HCT116 (cell line): ENCODE data around the gene CYP11A1. TPM values are rescaled to one million over a fixed set of nuclear protein-coding genes. Genes with fewer than 3 reads are reported as not detected.

Source experiments
- ATAC-seq: fragments of 200-7000 bp; cut with Tn5 transposase; 2 replicates; pipeline ENCODE4 v1.9.1; 2020; ENCODE audit warnings: mild to moderate bottlenecking, moderate library complexity
- BruUV-seq: library from RNA; stranded (reverse); fragments of 400-500 nt; replicated peaks from 2 replicates; lab custom pipeline; 2021; lab: Mats Ljungman, UMichigan
- CTCF ChIA-PET: fragments of 300-600 bp; sonication (Branson Sonifier 250); formaldehyde crosslinking; loops from one replicate; lab custom pipeline; 2021; ENCODE audit warnings: antibody characterized with exemption; lab: Charles Lee
- POLR2A ChIA-PET: fragments of 300-600, 350-600 bp; sonication (Branson Sonifier 250); formaldehyde crosslinking; loops from one replicate; lab custom pipeline; 2021; ENCODE audit warnings: antibody characterized with exemption; lab: Charles Lee
- RAD21 ChIA-PET, 2 experiments: fragments of 300-600 bp; sonication (Branson Sonifier 250); formaldehyde crosslinking; loops; one replicate each; lab custom pipeline; 2023; ENCODE audit warnings: low total read pairs in 2 of 2; ENCODE audit not compliant: uncharacterized antibody in 2 of 2, unreplicated experiment in 2 of 2, low non-redundant PET in 1 of 2; lab: Charles Lee
- DNase-seq: peaks from one replicate; pipeline ENCODE4 v3.0.0-alpha.2; 2010; ENCODE audit warnings: low read depth, low spot score
- H2AFZ ChIP-seq: fragments of 200-600 bp; shearing (Covaris generic), sonication (generic); 2 replicates; pipeline ENCODE4 v1.6.1; 2017; ENCODE audit warnings: low read depth, mixed run types, mixed read lengths, antibody characterized with exemption, low read length; ENCODE audit not compliant: poor library complexity, severe bottlenecking
- H3K27ac ChIP-seq: 2 replicates; pipeline ENCODE4 v1.5.1; 2012; ENCODE audit warnings: low read depth, low read length
- H3K27me3 ChIP-seq: fragments of 200-600 bp; sonication (generic); 2 replicates; pipeline ENCODE4 v1.6.1; 2016; ENCODE audit warnings: mixed run types, low read length, mixed read lengths; ENCODE audit not compliant: insufficient read depth
- H3K36me3 ChIP-seq, 2 experiments: fragments of 200-500 bp in 1 of 2; fragments of 200-600 bp in 1 of 2; sonication (Bioruptor generic) in 1 of 2; sonication (generic) in 1 of 2; 2 replicates each; pipeline versions ENCODE4 v1.5.1 to v1.6.1; 2014 to 2016; ENCODE audit warnings: low read length in 2 of 2, inconsistent platforms in 1 of 2, mixed read lengths in 1 of 2, mixed run types in 1 of 2; ENCODE audit not compliant: insufficient read depth in 2 of 2, control insufficient read depth in 1 of 2
- H3K4me1 ChIP-seq, 2 experiments: fragments of 200-600 bp in 1 of 2; sonication (generic) in 1 of 2; 2 replicates each; pipeline versions ENCODE4 v1.5.1 to v1.6.1; 2012 to 2017; ENCODE audit warnings: low read length in 2 of 2, inconsistent platforms in 1 of 2, mild to moderate bottlenecking in 1 of 2, mixed read lengths in 1 of 2, mixed run types in 1 of 2, moderate library complexity in 1 of 2; ENCODE audit not compliant: insufficient read depth in 2 of 2, control insufficient read depth in 1 of 2
- H3K4me2 ChIP-seq: fragments of 200-600 bp; sonication (generic); 2 replicates; pipeline ENCODE4 v1.6.1; 2017; ENCODE audit warnings: mixed run types, low read length, mixed read lengths
- H3K4me3 ChIP-seq, 2 experiments: fragments of 200-600 bp in 1 of 2; sonication (generic) in 1 of 2; replicated peaks in 1 of 2; 2 replicates each; pipeline ENCODE4 v1.5.1; 2011 to 2016; ENCODE audit warnings: low read length in 2 of 2, control low read depth in 1 of 2, low read depth in 1 of 2, mild to moderate bottlenecking in 1 of 2, mixed read lengths in 1 of 2, mixed run types in 1 of 2
- H3K79me2 ChIP-seq: fragments of 200-600 bp; sonication (generic); 2 replicates; pipeline ENCODE4 v1.6.1; 2017; ENCODE audit warnings: mild to moderate bottlenecking, mixed run types, low read length, moderate library complexity, mixed read lengths; ENCODE audit not compliant: insufficient read depth
- H3K9ac ChIP-seq: fragments of 200-600 bp; sonication (generic); 2 replicates; pipeline ENCODE4 v1.6.1; 2016; ENCODE audit warnings: low read length, mixed read lengths
- H3K9me2 ChIP-seq: fragments of 200-600 bp; sonication (generic), shearing (Covaris generic); 2 replicates; pipeline ENCODE4 v1.6.1; 2017; ENCODE audit warnings: mixed run types, mild to moderate bottlenecking, moderate library complexity; ENCODE audit not compliant: insufficient read depth
- H3K9me3 ChIP-seq, 2 experiments: fragments of 200-500 bp in 1 of 2; fragments of 200-600 bp in 1 of 2; sonication (Bioruptor generic) in 1 of 2; sonication (generic) in 1 of 2; 2 replicates each; pipeline ENCODE4 v1.6.1; 2014 to 2017; ENCODE audit warnings: low read length in 2 of 2, mixed read lengths in 2 of 2, inconsistent platforms in 1 of 2, low read depth in 1 of 2, mild to moderate bottlenecking in 1 of 2, mixed run types in 1 of 2, moderate library complexity in 1 of 2; ENCODE audit not compliant: control insufficient read depth in 1 of 2, insufficient read depth in 1 of 2
- H4K20me1 ChIP-seq: fragments of 200-600 bp; sonication (generic), shearing (Covaris generic); 2 replicates; pipeline ENCODE4 v1.6.1; 2017; ENCODE audit warnings: mixed run types, mild to moderate bottlenecking, moderate library complexity; ENCODE audit not compliant: insufficient read depth
- CBX3 ChIP-seq: IDR thresholded peaks from 2 replicates; pipeline ENCODE4 v1.6.1; 2012; ENCODE audit warnings: low read depth
- EGR1 ChIP-seq: IDR thresholded peaks from 2 replicates; pipeline ENCODE4 v1.6.1; 2012; ENCODE audit warnings: low read depth
- ELF1 ChIP-seq: IDR thresholded peaks from 2 replicates; pipeline ENCODE4 v1.6.1; 2012; ENCODE audit warnings: low read depth, borderline replicate concordance
- EZH2 ChIP-seq: fragments of 200-600 bp; sonication (generic); IDR thresholded peaks from 2 replicates; pipeline ENCODE4 v1.6.1; 2017; ENCODE audit warnings: antibody characterized with exemption, mixed run types
- EZH2phosphoT487 ChIP-seq: fragments of 200-600 bp; IDR thresholded peaks from 2 replicates; pipeline ENCODE4 v1.6.1; 2018; ENCODE audit warnings: antibody characterized with exemption, borderline replicate concordance
- FOSL1 ChIP-seq: IDR thresholded peaks from 2 replicates; pipeline ENCODE4 v1.6.1; 2012; ENCODE audit warnings: low read depth
- JUND ChIP-seq: IDR thresholded peaks from 2 replicates; pipeline ENCODE4 v1.6.1; 2012
- MAX ChIP-seq: IDR thresholded peaks from 2 replicates; pipeline ENCODE4 v1.6.1; 2012
- POLR2A ChIP-seq: IDR thresholded peaks from 2 replicates; pipeline ENCODE4 v1.7.0; 2011; ENCODE audit warnings: borderline replicate concordance; ENCODE audit not compliant: insufficient read depth, insufficient read length; ENCODE audit errors: extremely low read depth
- RAD21 ChIP-seq: IDR thresholded peaks from 2 replicates; pipeline ENCODE4 v1.6.1; 2012; ENCODE audit warnings: low read depth, mild to moderate bottlenecking
- SIN3A ChIP-seq: IDR thresholded peaks from 2 replicates; pipeline ENCODE4 v1.6.1; 2012; ENCODE audit warnings: low read depth
- SP1 ChIP-seq: IDR thresholded peaks from 2 replicates; pipeline ENCODE4 v1.6.1; 2012; ENCODE audit warnings: low read depth
- YY1 ChIP-seq: IDR thresholded peaks from 2 replicates; pipeline ENCODE4 v1.6.1; 2011; ENCODE audit warnings: low read length, low read depth, moderate library complexity, mild to moderate bottlenecking; ENCODE audit not compliant: insufficient replicate concordance; ENCODE audit errors: extremely low read depth
- ZBTB33 ChIP-seq: IDR thresholded peaks from 2 replicates; pipeline ENCODE4 v1.6.1; 2011; ENCODE audit warnings: mild to moderate bottlenecking, low read length, moderate library complexity; ENCODE audit not compliant: insufficient replicate concordance; ENCODE audit errors: extremely low read depth
- ZNF274 ChIP-seq: fragments of 200-500 bp; sonication (Bioruptor generic); IDR thresholded peaks from 2 replicates; pipeline ENCODE4 v1.6.1; 2014; ENCODE audit warnings: mild to moderate bottlenecking, low read depth, low read length, inconsistent platforms
- intact Hi-C: fragments of 100-400 bp; cut with micrococcal nuclease; formaldehyde crosslinking; loops from 2 replicates; pipeline ENCODE4 v1.10.0; 2022
- total RNA-seq: library from RNA; stranded (reverse); gene quantifications from one replicate; pipeline ENCODE4 v1.2.1, GENCODE V29; 2021; ENCODE audit not compliant: unreplicated experiment
- TF ChIP-seq, protein P1 (sequence below): IDR thresholded peaks from 2 replicates; pipeline ENCODE4 v1.6.1; 2012

The CYP11A1 gene
- total RNA-seq, 1 experiment from 2014 or later = 0.57 TPM

DNA sequence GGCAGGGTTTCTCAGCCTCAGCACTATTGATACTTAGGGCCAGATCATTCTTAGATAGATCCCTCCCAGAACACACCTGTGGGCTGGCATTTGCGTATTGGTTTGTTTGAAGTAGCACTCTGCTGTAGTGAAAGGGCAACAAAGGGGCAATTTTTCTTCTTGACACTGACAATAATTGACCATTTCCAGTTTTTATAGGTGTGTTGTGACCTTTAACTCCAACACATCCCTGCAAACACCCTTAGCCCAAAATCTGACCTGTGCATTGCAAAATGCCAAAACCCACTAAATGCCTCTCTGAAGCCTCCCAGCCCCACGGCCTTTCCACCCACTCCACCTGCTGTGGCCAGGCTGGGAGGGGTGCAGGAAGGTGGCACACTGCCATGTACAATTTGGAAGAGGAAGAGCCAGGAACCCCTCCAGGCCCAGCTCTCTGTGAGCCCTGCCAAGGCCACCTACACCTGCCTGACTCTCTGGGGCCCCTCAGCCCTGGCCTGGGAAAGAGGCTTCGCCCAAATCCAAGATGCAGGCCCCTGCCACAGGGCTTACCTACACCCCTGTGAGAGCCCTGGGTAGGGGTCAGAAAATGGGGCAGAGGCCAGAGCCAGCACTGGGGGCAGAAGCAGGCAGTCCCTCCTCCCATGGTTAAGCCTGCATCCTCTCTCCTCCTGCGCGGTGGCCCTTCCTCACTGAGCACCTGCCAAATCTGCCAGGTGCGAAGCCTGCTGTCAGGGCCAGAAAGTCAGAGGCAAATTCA, 9.6 kb upstream of the CYP11A1 start:
- Histone ChIP-seq H3K27ac (no peak overlapping the region), H3K36me3 (no peaks in the 10 kb centered on the region), H3K27me3 (peaks cover 3% of the 10 kb centered on the region), H3K9me3 (no peaks in the 10 kb centered on the region), H3K4me1 (peaks cover 10 to 41% of the 10 kb centered on the region in 2 experiments; a peak in 3 of 4 replicates), H3K79me2 (no peaks in the 10 kb centered on the region), H4K20me1 (no peaks in the 10 kb centered on the region), H3K4me3 (no peak overlapping the region), H3K9ac (no peak overlapping the region), H3K4me2 (no peak overlapping the region), H2AFZ (no peak overlapping the region), H3K9me2 (no peaks in the 10 kb centered on the region)
- ChIA-PET CTCF (interaction anchor here (1.2 to 6.3 kb wide), 6 partner anchors 62 to 244 kb away, joined by 4 to 83 read pairs (median 4); no protein-coding TSS in a partner anchor), POLR2A (no interaction called here), RAD21 (no interaction called here)
- ATAC-seq = no peak
- intact Hi-C loops = loop anchor here (10.0 kb wide), 1 partner anchor 608 kb away; no protein-coding TSS in a partner anchor
- TF ChIP-seq, protein P1, sequence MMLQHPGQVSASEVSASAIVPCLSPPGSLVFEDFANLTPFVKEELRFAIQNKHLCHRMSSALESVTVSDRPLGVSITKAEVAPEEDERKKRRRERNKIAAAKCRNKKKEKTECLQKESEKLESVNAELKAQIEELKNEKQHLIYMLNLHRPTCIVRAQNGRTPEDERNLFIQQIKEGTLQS = no peak
- TF ChIP-seq EGR1 = no peak
- TF ChIP-seq EZH2phosphoT487 = no peak
- TF ChIP-seq RAD21 = no peak
- TF ChIP-seq CBX3 = no peak
- no TSS peak for BruUV-seq
- DNase-seq = no peak

DNA sequence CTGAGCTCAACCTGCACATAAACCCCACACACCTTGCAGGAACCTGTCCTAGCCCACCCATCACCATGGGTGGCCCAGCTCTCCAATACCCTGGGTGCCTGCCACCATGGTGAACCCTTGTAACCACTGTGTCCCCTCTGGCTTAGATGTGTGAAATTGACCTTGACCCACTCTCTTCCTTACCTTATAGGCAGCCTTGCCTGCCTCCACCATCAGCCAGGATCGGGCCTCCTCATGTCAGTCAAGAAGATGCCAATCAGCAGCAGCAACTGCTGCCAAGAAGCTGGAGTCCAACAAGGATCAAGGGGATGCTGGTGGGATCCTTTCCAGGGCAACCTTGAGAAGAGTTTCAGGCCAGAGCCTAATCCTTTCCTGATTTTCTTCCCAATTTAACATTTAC, 8.8 kb upstream of the CYP11A1 start:
- TF ChIP-seq EGR1 (no peak), POLR2A (no peak), SIN3A (no peak), JUND (no peak), EZH2phosphoT487 (no peak), FOSL1 (no peak), YY1 (no peak), MAX (no peak), ELF1 (no peak), EZH2 (no peak), ZNF274 (no peak), SP1 (no peak), ZBTB33 (no peak)
- TF ChIP-seq, protein P1 = no peak
- Histone ChIP-seq H3K9me2 (no peaks in the 10 kb centered on the region), H3K79me2 (no peaks in the 10 kb centered on the region), H2AFZ (no peak overlapping the region), H3K9me3 (no peaks in the 10 kb centered on the region), H4K20me1 (no peaks in the 10 kb centered on the region), H3K4me1 (peaks cover 10 to 35% of the 10 kb centered on the region in 2 experiments; a peak in 3 of 4 replicates), H3K36me3 (no peaks in the 10 kb centered on the region), H3K4me2 (no peak overlapping the region), H3K27me3 (peaks cover 5% of the 10 kb centered on the region), H3K27ac (no peak overlapping the region), H3K9ac (no peak overlapping the region), H3K4me3 (no peak overlapping the region)
- ATAC-seq (no peak), DNase-seq (no peak)
- ChIA-PET CTCF (interaction anchor here (1.1 to 3.7 kb wide), 8 partner anchors 9 to 393 kb away, joined by 3 to 26 read pairs (median 4); no protein-coding TSS in a partner anchor), RAD21 (no interaction called here), POLR2A (interaction anchor here (0.8 kb wide), 1 partner anchor 84 kb away, joined by 5 read pairs; the partner anchor contains the start of gene UBL7)
- intact Hi-C loops = loop anchor here (10.0 kb wide), 1 partner anchor 609 kb away; no protein-coding TSS in a partner anchor
- BruUV-seq = no TSS peak
